Stimulated activated naive B cell treated with anti-CD40 and anti-IgM and Interleukin-4, amounts not matched to agents 10 μg/mL and 1 μg/mL and 100 μg/mL, for 72 hours (primary cell): Measurements from ENCODE around the gene EPM2A.
"Not testable (repeated sequence)": the region's sequence is repeated elsewhere in the genome, so short reads cannot be mapped to it uniquely, and the experiment has no call there.

Source experiments
- ATAC-seq, 2 donors: fragments of 150-1000 bp; cut with Tn5 transposase; replicated peaks; 2 replicates each; pipeline ENCODE4 v1.10.0; 2021; ENCODE audit warnings: moderate library complexity in 1 of 2
- DNase-seq: peaks from one replicate; pipeline ENCODE4 v3.0.0; 2021
- H3K27ac Mint-ChIP-seq: one replicate; pipeline ENCODE4 v1.8.0; 2022; ENCODE audit warnings: mild to moderate bottlenecking, mixed read lengths
- H3K27me3 Mint-ChIP-seq, 2 donors: one replicate each; pipeline ENCODE4 v1.8.0; 2022; ENCODE audit warnings: mixed read lengths in 2 of 2
- H3K36me3 Mint-ChIP-seq, 2 donors: one replicate each; pipeline ENCODE4 v1.8.0; 2022; ENCODE audit warnings: mixed read lengths in 2 of 2, mild to moderate bottlenecking in 1 of 2
- H3K4me1 Mint-ChIP-seq, 2 donors: one replicate each; pipeline ENCODE4 v1.8.0; 2022; ENCODE audit warnings: mixed read lengths in 2 of 2, mild to moderate bottlenecking in 1 of 2
- H3K4me3 Mint-ChIP-seq, 2 donors: one replicate each; pipeline ENCODE4 v1.8.0; 2022; ENCODE audit warnings: mild to moderate bottlenecking in 2 of 2, mixed read lengths in 2 of 2, moderate library complexity in 1 of 2
- H3K9me3 Mint-ChIP-seq, 2 donors: one replicate each; pipeline ENCODE4 v1.8.0; 2022; ENCODE audit warnings: mixed read lengths in 2 of 2, mild to moderate bottlenecking in 1 of 2

EPM2A gene

DNA sequence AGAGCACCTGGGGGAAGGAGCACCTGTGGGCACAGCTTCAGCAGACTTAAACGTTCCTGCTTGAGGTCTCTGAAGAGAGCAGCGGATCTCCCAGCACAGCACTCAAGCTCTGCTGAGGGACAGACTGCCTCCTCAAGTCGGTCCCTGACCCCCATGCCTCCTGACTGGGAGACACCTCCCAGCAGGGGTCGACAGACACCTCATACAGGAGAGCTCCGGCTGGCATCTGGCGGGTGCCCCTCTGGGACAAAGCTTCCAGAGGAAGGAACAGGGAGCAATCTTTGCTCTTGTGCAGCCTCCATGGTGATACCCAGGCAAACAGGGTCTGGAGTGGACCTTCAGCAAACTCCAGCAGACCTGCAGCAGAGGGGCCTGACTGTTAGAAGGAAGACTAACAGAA, 7.2 kb upstream of the EPM2A start:
- not testable (repeated sequence) for ATAC-seq, H3K36me3 Mint-ChIP-seq
- H3K4me1 Mint-ChIP-seq = peaks cover 3 to 10% of the 10 kb centered on the region in 2 donors

DNA sequence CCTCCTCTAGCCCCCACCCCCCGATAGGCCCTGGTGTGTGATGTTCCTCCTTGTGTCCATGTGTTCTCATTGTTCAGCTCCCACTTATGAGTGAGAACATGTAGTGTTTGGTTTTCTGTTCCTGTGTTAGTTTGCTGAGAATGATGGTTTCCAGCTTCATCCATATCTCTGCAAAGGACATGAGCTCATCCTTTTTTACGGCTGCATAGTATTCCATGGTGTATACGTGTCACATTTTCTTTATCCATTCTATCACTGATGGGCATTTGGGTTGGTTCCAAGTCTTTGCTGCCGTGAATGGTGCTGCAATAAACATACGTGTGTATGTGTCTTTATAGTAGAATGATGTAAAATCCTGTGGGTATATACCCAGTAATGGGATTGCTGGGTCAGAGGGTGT, 4.4 kb upstream of the EPM2A start:
- DNase-seq, H3K36me3 Mint-ChIP-seq, H3K27me3 Mint-ChIP-seq, H3K4me3 Mint-ChIP-seq, H3K27ac Mint-ChIP-seq, H3K9me3 Mint-ChIP-seq, ATAC-seq: not testable (repeated sequence)
- peaks cover 3 to 19% of the 10 kb centered on the region in 2 donors for H3K4me1 Mint-ChIP-seq

More for the DNA sequence above, 7.2 kb upstream of the EPM2A start:
- not testable (repeated sequence) for H3K9me3 Mint-ChIP-seq, DNase-seq, H3K27me3 Mint-ChIP-seq, H3K27ac Mint-ChIP-seq, H3K4me3 Mint-ChIP-seq

DNA sequence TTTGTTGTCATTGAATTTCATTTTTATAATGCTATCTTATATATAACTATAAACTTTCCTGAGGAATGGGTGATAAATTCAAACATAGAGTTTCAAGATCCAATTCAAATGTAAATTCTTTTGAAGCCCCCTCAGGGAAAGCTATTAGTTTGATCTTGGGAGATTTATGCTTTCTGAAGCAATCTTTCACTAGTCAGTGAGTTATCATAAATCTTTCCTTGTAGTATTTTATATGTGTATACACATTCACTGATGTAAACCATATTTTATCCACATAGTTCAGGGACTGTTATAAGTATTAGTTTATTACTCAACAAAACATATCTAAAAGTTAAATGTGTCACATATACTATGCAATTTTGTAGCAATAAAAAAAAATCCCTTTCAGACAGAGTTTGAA, 2.9 kb upstream of the EPM2A start:
- Mint-ChIP-seq H3K27ac (no peak overlapping the region), H3K27me3 (no peaks in the 10 kb centered on the region), H3K4me3 (no peak overlapping the region), H3K4me1 (peaks cover 3 to 19% of the 10 kb centered on the region in 2 donors), H3K36me3 (peaks cover 3% of the 10 kb centered on the region in 2 donors), H3K9me3 (peaks cover 0 to 4% of the 10 kb centered on the region in 2 donors)
- ATAC-seq (no peak), DNase-seq (no peak)

- Mint-ChIP-seq H3K27me3 (no peaks in the 10 kb centered on the region), H3K4me1 (peaks cover 0 to 18% of the 10 kb centered on the region in 2 donors), H3K27ac (peak overlapping the region; percentile 65)
These were observed 1.4 kb upstream of the EPM2A start for GRCh38 chr6:145736661-145737144.

DNA sequence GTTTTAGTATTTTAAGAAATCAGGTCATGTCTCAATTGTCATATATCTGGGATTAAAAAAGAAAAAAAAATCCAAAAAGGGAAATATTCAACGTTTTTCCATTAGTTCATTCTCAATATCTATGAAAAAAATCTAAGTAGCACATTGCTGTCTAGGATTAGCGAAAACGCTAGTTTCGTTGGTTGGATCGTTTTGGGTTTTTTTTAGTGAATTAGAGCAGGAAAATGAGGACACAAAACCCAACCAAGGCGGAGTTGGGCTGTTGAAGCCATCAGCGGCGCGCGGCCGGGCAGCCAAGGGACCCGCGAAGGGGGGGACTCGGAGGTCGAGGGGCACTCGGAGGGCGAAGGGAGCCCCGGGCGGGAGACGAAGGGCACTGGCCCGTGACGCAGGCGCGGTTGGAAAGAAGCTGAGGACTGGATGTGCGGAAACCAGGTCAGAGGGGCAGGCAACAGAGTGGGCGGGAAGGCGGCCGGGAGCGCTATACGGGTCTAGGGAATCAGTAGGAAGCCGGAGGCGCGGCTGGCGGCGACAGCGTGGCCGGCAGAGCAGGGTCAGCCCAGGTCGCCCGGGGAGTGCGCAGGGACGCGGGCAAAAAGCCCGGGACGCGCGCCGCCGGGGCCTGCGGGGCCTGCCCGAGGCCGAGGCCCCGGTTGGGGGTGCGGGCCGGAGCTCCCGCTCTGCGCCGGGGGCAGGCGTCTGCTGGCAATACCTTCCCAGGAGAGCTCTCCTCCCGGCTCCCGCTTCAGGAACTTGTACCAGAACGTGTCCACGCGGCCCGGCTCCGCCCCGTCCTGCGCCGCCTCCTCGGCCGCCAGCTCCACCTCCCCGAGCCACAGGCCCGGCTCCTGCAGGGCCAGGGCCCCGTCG, 599 bp downstream of the EPM2A start:
- H3K9me3 Mint-ChIP-seq = peaks cover 5 to 7% of the 10 kb centered on the region in 2 donors

More at GRCh38 chr6:145736661-145737144, 1.4 kb upstream of the EPM2A start:
- H3K36me3 Mint-ChIP-seq = peaks cover 3% of the 10 kb centered on the region in 2 donors
- no peak for ATAC-seq
- DNase-seq = no peak
- H3K4me3 Mint-ChIP-seq = peak overlapping the region; percentile 53 to 99
- H3K9me3 Mint-ChIP-seq = peaks cover 0 to 4% of the 10 kb centered on the region in 2 donors

GRCh38 chr6:145733810-145734209, 1.5 kb downstream of the EPM2A start:
- H3K27me3 Mint-ChIP-seq = no peaks in the 10 kb centered on the region
- no peak for DNase-seq
- ATAC-seq = no peak
- peaks cover 19 to 25% of the 10 kb centered on the region in 2 donors for H3K36me3 Mint-ChIP-seq
- H3K4me1 Mint-ChIP-seq = peaks cover 15 to 36% of the 10 kb centered on the region in 2 donors
- peak overlapping the region in 1 of 2 donors; percentile 35 for H3K4me3 Mint-ChIP-seq
- H3K9me3 Mint-ChIP-seq = peaks cover 10 to 11% of the 10 kb centered on the region in 2 donors
- H3K27ac Mint-ChIP-seq = no peak overlapping the region

More for the DNA sequence above, 599 bp downstream of the EPM2A start:
- Mint-ChIP-seq H3K4me3 (peak overlapping the region; percentile 95 to 99), H3K27ac (peak overlapping the region; percentile 100), H3K36me3 (peaks cover 11 to 17% of the 10 kb centered on the region in 2 donors), H3K4me1 (peaks cover 12 to 36% of the 10 kb centered on the region in 2 donors), H3K27me3 (no peaks in the 10 kb centered on the region)
- DNase-seq = peak; percentile 65
- ATAC-seq = peak; percentile 78 to 79

DNA sequence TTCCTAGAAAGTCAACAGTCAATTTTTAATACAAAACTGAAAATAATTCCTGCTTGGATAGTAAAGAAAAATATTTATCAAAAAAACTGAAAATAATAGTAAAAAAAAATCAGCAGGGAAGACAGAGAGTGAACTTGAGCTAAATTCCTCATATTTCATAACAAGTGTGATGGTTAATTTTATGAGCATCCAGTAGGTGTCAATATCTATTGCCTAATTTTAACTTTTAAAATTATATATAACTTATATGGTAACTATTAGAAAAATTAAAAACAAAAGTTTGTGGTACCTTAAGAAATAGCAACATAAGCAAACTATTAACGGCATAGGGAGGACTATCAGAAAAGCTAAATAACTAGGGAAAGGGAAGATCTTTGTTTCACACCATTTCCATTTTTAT, 2.1 kb downstream of the EPM2A start:
- Mint-ChIP-seq H3K27ac (no peak overlapping the region), H3K4me1 (peaks cover 15 to 36% of the 10 kb centered on the region in 2 donors), H3K36me3 (peaks cover 22 to 29% of the 10 kb centered on the region in 2 donors), H3K9me3 (peaks cover 13 to 14% of the 10 kb centered on the region in 2 donors), H3K27me3 (no peaks in the 10 kb centered on the region), H3K4me3 (no peak overlapping the region)
- DNase-seq (no peak), ATAC-seq (no peak)

- peaks cover 20 to 33% of the 10 kb centered on the region in 2 donors for H3K4me1 Mint-ChIP-seq
- DNase-seq = no peak
- H3K36me3 Mint-ChIP-seq = peaks cover 28 to 41% of the 10 kb centered on the region in 2 donors
- H3K9me3 Mint-ChIP-seq = peaks cover 19 to 21% of the 10 kb centered on the region in 2 donors
- H3K4me3 Mint-ChIP-seq = no peak overlapping the region
- no peak for ATAC-seq
- no peaks in the 10 kb centered on the region for H3K27me3 Mint-ChIP-seq
- peak overlapping the region; percentile 20 for H3K27ac Mint-ChIP-seq
These were observed 3.9 kb downstream of the EPM2A start for GRCh38 chr6:145731447-145731846.

- Mint-ChIP-seq H3K27me3 (no peaks in the 10 kb centered on the region), H3K9me3 (peaks cover 19 to 21% of the 10 kb centered on the region in 2 donors), H3K4me1 (peaks cover 23 to 33% of the 10 kb centered on the region in 2 donors), H3K4me3 (no peak overlapping the region), H3K36me3 (peaks cover 31 to 52% of the 10 kb centered on the region in 2 donors), H3K27ac (peak overlapping the region; percentile 3)
- ATAC-seq = peak in 1 of 2 donors; percentile 16
- no peak for DNase-seq
These were observed 5.4 kb downstream of the EPM2A start for GRCh38 chr6:145729887-145730286.

GRCh38 chr6:145728444-145729385, 6.6 kb downstream of the EPM2A start:
- Mint-ChIP-seq H3K9me3 (peaks cover 19 to 21% of the 10 kb centered on the region in 2 donors), H3K27me3 (no peaks in the 10 kb centered on the region), H3K4me3 (no peak overlapping the region), H3K27ac (no peak overlapping the region), H3K4me1 (peaks cover 23 to 33% of the 10 kb centered on the region in 2 donors), H3K36me3 (peaks cover 35 to 49% of the 10 kb centered on the region in 2 donors)
- DNase-seq (no peak), ATAC-seq (no peak)

- DNase-seq = no peak
- Mint-ChIP-seq H3K27me3 (no peaks in the 10 kb centered on the region), H3K9me3 (peaks cover 19 to 21% of the 10 kb centered on the region in 2 donors), H3K27ac (no peak overlapping the region), H3K4me1 (peaks cover 23 to 33% of the 10 kb centered on the region in 2 donors), H3K36me3 (peaks cover 35 to 49% of the 10 kb centered on the region in 2 donors), H3K4me3 (no peak overlapping the region)
- ATAC-seq = no peak
These were observed 7.4 kb downstream of the EPM2A start for GRCh38 chr6:145727817-145728388.

GRCh38 chr6:145725570-145725969, 9.8 kb downstream of the EPM2A start:
- no peak overlapping the region for H3K4me3 Mint-ChIP-seq
- peaks cover 19 to 20% of the 10 kb centered on the region in 2 donors for H3K4me1 Mint-ChIP-seq
- H3K9me3 Mint-ChIP-seq = peaks cover 22 to 25% of the 10 kb centered on the region in 2 donors
- no peaks in the 10 kb centered on the region for H3K27me3 Mint-ChIP-seq
- ATAC-seq = no peak
- DNase-seq = no peak
- peaks cover 33 to 51% of the 10 kb centered on the region in 2 donors for H3K36me3 Mint-ChIP-seq
- no peak overlapping the region for H3K27ac Mint-ChIP-seq

DNA sequence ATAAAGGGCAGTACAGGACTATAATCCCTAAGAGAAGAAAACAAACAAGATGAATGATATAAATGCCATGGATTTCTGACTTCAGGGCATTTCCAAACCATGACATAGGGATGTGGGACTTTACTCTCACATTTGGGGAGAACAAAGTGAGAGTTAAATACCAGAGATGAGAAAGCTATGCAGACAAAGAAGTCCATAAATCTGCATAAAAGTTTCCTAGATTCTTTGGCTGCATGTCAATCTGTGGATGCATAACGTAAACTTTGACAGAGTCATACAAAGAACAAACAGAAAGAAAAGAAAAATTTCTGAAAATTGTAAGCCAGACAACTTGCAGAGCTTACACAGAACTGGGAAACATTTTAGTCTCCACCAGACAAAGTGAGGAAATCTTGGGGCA, 11.7 kb downstream of the EPM2A start:
- Mint-ChIP-seq H3K4me3 (no peak overlapping the region), H3K36me3 (peaks cover 21 to 37% of the 10 kb centered on the region in 2 donors), H3K27ac (no peak overlapping the region), H3K9me3 (peaks cover 11 to 16% of the 10 kb centered on the region in 2 donors), H3K27me3 (no peaks in the 10 kb centered on the region), H3K4me1 (peaks cover 7 to 9% of the 10 kb centered on the region in 2 donors)
- ATAC-seq = no peak
- DNase-seq = no peak
